GM23248 (cell line): ENCODE results near the gene YPEL5. TPM values are rescaled to one million over a fixed set of nuclear protein-coding genes. Genes with fewer than 3 reads are reported as not detected.

Experiments
- DNase-seq: peaks from one replicate; pipeline ENCODE4 v3.0.0-alpha.2; 2015
- H2AFZ ChIP-seq: fragments of 200-600 bp; sonication (generic); 2 replicates; pipeline ENCODE4 v1.6.1; 2016; ENCODE audit warnings: antibody characterized with exemption
- H3F3A ChIP-seq: fragments of 200-600 bp; sonication (generic); 2 replicates; pipeline ENCODE4 v1.6.1; 2016; ENCODE audit warnings: mild to moderate bottlenecking, antibody characterized with exemption, mixed run types; ENCODE audit not compliant: insufficient read depth
- H3K27ac ChIP-seq: fragments of 200-600 bp; sonication (generic); 2 replicates; pipeline ENCODE4 v1.5.1; 2016; ENCODE audit warnings: mild to moderate bottlenecking
- H3K27me3 ChIP-seq: fragments of 200-600 bp; sonication (generic); replicated peaks from 2 replicates; pipeline ENCODE4 v1.6.1; 2016; ENCODE audit warnings: mild to moderate bottlenecking; ENCODE audit not compliant: insufficient read depth
- H3K36me3 ChIP-seq: fragments of 200-600 bp; sonication (generic); 2 replicates; pipeline ENCODE4 v1.6.1; 2016; ENCODE audit warnings: low read depth, mild to moderate bottlenecking
- H3K4me1 ChIP-seq: fragments of 200-600 bp; sonication (generic); 2 replicates; pipeline ENCODE4 v1.6.1; 2016; ENCODE audit warnings: mild to moderate bottlenecking; ENCODE audit not compliant: insufficient read depth
- H3K4me2 ChIP-seq: fragments of 200-600 bp; sonication (generic); one replicate; pipeline ENCODE4 v1.6.1; 2016; ENCODE audit warnings: mild to moderate bottlenecking; ENCODE audit not compliant: unreplicated experiment
- H3K4me3 ChIP-seq: fragments of 200-600 bp; sonication (generic); 2 replicates; pipeline ENCODE4 v1.5.1; 2016; ENCODE audit warnings: mild to moderate bottlenecking
- H3K79me2 ChIP-seq: fragments of 200-600 bp; sonication (generic); 2 replicates; pipeline ENCODE4 v1.6.1; 2016; ENCODE audit warnings: mild to moderate bottlenecking; ENCODE audit not compliant: insufficient read depth
- H3K9ac ChIP-seq: fragments of 200-600 bp; sonication (generic); 2 replicates; pipeline ENCODE4 v1.6.1; 2016; ENCODE audit warnings: mild to moderate bottlenecking
- H3K9me2 ChIP-seq: fragments of 200-600 bp; sonication (generic); 2 replicates; pipeline ENCODE4 v1.6.1; 2016; ENCODE audit warnings: mixed run types, mild to moderate bottlenecking, moderate library complexity; ENCODE audit not compliant: insufficient read depth
- H3K9me3 ChIP-seq: fragments of 200-600 bp; sonication (generic); one replicate; pipeline ENCODE4 v1.6.1; 2017; ENCODE audit warnings: low read depth
- H4K20me1 ChIP-seq: fragments of 200-600 bp; sonication (generic); 2 replicates; pipeline ENCODE4 v1.6.0; 2016; ENCODE audit not compliant: insufficient read depth
- EZH2 ChIP-seq: fragments of 200-600 bp; sonication (generic); IDR thresholded peaks from 2 replicates; pipeline ENCODE4 v1.6.1; 2018; ENCODE audit warnings: antibody characterized with exemption, mild to moderate bottlenecking; ENCODE audit not compliant: insufficient read depth, poor library complexity, severe bottlenecking
- EZH2phosphoT487 ChIP-seq: fragments of 200-600 bp; sonication (generic); IDR thresholded peaks from 2 replicates; pipeline ENCODE4 v1.6.1; 2018; ENCODE audit warnings: antibody characterized with exemption, moderate library complexity, mild to moderate bottlenecking, low read depth; ENCODE audit not compliant: insufficient read depth
- WGBS, 2 experiments: methylation state at CpG; one replicate each; pipeline ENCODE4 v1.1.6; 2015 to 2017; ENCODE audit warnings: low lambda C conversion rate in 2 of 2, low coverage in 1 of 2; ENCODE audit errors: missing lambda C conversion rate in 2 of 2; 5-methylcytosine and 5-hydroxymethylcytosine counted together
- in situ Hi-C: fragments of 300-500 bp; cut with MboI; formaldehyde crosslinking; loops from 2 replicates; pipeline ENCODE4 v1.15.0; 2020
- polyA plus RNA-seq: library from polyadenylated mRNA; unstranded; fragments of >200 nt; fragmentation: Nextera tagmentation; extraction: Ambion mirVana; gene quantifications from 2 replicates; pipeline ENCODE4 v1.2.1, GENCODE V29; 2016
- total RNA-seq: library from RNA; depleted of rRNA; stranded (reverse); fragments of >200 nt; shearing (Covaris generic); gene quantifications from 2 replicates; pipeline ENCODE4 v1.2.3, GENCODE V29; 2014

YPEL5 gene
- total and polyA plus RNA-seq, 2 experiments from 2014 or later, result 101 to 128 TPM

DNA sequence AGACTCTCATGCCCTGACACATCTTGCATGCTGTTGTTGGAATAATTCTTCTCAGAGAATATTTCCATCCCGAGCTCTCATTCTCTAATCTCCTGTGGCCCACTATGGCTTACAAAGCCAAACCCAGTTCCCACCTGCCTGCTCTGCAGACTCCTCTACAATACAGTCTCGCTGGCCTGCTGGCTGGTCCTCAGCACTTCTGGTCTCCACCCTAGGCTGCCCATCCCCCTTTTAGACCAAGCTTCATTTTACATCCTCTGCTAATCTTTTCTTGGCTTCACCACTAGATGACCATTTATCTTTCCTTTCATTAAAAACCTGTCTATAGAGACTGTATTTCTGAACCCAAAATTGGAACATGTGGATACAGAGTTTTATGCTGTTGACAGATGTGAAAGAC lies 42.5 kb upstream of the YPEL5 start:
- in situ Hi-C loops, result no loop called here
- no peak overlapping the region for H3K4me3 ChIP-seq

DNA sequence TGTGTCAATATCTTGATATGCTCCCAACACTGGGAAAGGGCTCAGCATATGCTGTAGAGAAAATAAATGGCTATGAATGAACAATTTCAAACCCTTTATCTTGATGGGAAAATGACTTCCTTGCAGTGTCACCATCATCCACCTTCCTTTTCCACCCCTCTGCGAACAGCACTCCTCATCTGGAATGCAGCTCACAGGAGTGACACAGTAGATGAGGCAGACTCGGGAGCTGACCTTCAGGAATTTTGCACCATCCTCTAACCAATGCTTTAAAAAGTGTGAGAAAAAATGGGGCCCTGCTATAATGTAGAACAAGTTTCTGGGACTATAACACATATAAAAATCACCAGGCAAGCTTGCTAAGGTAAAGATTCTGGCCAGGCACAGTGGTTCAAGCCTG lies 41.3 kb upstream of the YPEL5 start:
- Histone ChIP-seq H3K27me3 (no peaks in the 10 kb centered on the region), H3K4me2 (no peak overlapping the region), H2AFZ (no peak overlapping the region), H3F3A (no peaks in the 10 kb centered on the region), H3K79me2 (no peaks in the 10 kb centered on the region), H3K9ac (no peak overlapping the region), H3K4me1 (no peaks in the 10 kb centered on the region), H3K4me3 (no peak overlapping the region), H3K9me2 (no peaks in the 10 kb centered on the region), H3K36me3 (no peaks in the 10 kb centered on the region), H3K9me3 (no peaks in the 10 kb centered on the region), H3K27ac (no peak overlapping the region), H4K20me1 (no peaks in the 10 kb centered on the region)
- DNase-seq, result peak; percentile 28
- WGBS, 2 experiments, result 51 to 53% methylated on average over 2 of the region's 2 CpGs
- TF ChIP-seq EZH2phosphoT487 (no peak), EZH2 (no peak)
- in situ Hi-C loops, result no loop called here

More for the DNA sequence above, 42.5 kb upstream of the YPEL5 start:
- H3K79me2 ChIP-seq, result no peaks in the 10 kb centered on the region
- H3K4me1 ChIP-seq, result no peaks in the 10 kb centered on the region
- TF ChIP-seq EZH2 (no peak), EZH2phosphoT487 (no peak)
- H3K4me2 ChIP-seq, result no peak overlapping the region
- no peaks in the 10 kb centered on the region for H3K9me3 ChIP-seq
- no peaks in the 10 kb centered on the region for H4K20me1 ChIP-seq
- no peak overlapping the region for H3K9ac ChIP-seq
- no peaks in the 10 kb centered on the region for H3K9me2 ChIP-seq
- 24 to 26% methylated on average over 2 of the region's 2 CpGs for WGBS, 2 experiments
- H3K27ac ChIP-seq, result no peak overlapping the region
- no peaks in the 10 kb centered on the region for H3K36me3 ChIP-seq
- H3F3A ChIP-seq, result no peaks in the 10 kb centered on the region
- H2AFZ ChIP-seq, result no peak overlapping the region
- no peak for DNase-seq
- H3K27me3 ChIP-seq, result no peaks in the 10 kb centered on the region

DNA sequence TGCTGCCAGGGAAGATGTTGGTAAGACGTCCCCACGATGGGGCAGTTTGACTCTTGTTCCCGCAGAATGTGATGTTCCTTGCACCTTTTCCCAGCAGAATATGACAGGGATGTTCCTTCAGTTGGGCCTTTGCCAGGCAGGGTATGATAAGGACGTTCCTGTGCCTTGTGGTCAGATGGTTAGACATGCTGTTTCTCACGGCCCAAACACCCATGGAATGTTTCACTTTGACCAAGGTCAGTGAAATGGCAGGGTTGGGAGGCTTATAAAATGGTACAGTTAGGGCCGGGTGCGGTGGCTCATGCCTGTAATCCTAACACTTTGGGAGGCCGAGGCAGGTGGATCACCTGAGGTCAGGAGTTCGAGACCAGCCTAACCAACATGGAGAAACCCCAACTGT lies 40.3 kb upstream of the YPEL5 start:
- 66 to 73% methylated on average over 9 of the region's 9 CpGs for WGBS, 2 experiments
- TF ChIP-seq EZH2phosphoT487 (no peak), EZH2 (no peak)
- H3K4me3 ChIP-seq, result no peak overlapping the region
- no peaks in the 10 kb centered on the region for H3K4me1 ChIP-seq
- no peaks in the 10 kb centered on the region for H3K27me3 ChIP-seq
- no peak overlapping the region for H2AFZ ChIP-seq
- no peak overlapping the region for H3K9ac ChIP-seq
- H3K4me2 ChIP-seq, result no peak overlapping the region
- no peak overlapping the region for H3K27ac ChIP-seq
- no peaks in the 10 kb centered on the region for H4K20me1 ChIP-seq
- no peaks in the 10 kb centered on the region for H3K79me2 ChIP-seq
- in situ Hi-C loops, result no loop called here
- no peaks in the 10 kb centered on the region for H3K9me2 ChIP-seq
- H3K36me3 ChIP-seq, result no peaks in the 10 kb centered on the region
- no peaks in the 10 kb centered on the region for H3K9me3 ChIP-seq
- DNase-seq, result peak; percentile 47
- H3F3A ChIP-seq, result no peaks in the 10 kb centered on the region

DNA sequence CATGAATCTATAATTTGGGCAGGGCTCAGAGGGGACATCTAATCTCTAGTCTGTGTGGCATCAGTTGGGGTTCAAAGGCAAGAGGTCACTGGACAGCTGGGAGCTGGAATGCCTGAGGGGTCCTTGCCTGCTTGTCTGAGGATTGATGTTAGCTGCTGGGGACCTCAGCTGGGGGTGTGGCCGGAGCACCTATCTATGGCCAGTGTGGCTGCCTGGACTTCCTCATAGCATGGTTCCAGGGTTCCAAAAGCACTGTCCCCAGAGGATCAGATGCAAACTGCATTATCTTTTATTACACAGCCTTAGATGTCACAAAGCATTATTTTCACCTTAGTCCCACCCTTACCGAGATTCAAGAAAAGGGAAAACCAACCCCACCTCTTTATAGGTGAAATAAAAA lies 38.6 kb upstream of the YPEL5 start:
- no peak overlapping the region for H2AFZ ChIP-seq
- WGBS, 2 experiments, result 94 to 100% methylated on average over 2 of the region's 2 CpGs

DNA sequence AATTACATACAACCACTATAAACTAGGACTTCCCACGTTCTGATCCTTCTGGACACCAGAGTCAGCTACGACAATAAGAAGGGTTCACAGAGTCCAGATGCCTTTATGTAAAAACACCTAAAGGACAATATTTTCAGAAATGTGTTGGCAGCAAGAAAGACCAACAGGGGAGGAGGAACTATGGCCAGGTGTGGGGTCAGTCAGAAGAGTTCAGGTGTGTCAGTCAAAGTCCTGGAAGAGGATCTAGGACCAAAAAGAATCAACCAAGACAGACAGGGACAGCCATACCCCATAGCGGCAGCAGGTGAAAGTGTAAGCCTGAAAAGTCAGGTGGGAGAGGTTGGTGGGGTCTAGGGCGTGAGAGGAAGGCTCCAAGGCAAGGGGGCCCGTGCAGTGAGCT lies 38.0 kb upstream of the YPEL5 start:
- Histone ChIP-seq H3K4me1 (peaks cover 8% of the 10 kb centered on the region), H3K4me3 (no peak overlapping the region), H3K27ac (no peak overlapping the region), H3F3A (peaks cover 10% of the 10 kb centered on the region), H3K4me2 (no peak overlapping the region), H3K9me2 (no peaks in the 10 kb centered on the region), H3K9ac (no peak overlapping the region), H2AFZ (no peak overlapping the region), H3K36me3 (no peaks in the 10 kb centered on the region), H3K27me3 (no peaks in the 10 kb centered on the region), H3K9me3 (no peaks in the 10 kb centered on the region), H4K20me1 (no peaks in the 10 kb centered on the region), H3K79me2 (no peaks in the 10 kb centered on the region)
- in situ Hi-C loops, result no loop called here
- DNase-seq, result no peak
- 77 to 79% methylated on average over 5 of the region's 5 CpGs for WGBS, 2 experiments
- TF ChIP-seq EZH2phosphoT487, result no peak
- no peak for TF ChIP-seq EZH2

More for the DNA sequence above, 38.6 kb upstream of the YPEL5 start:
- H3K27ac ChIP-seq, result no peak overlapping the region
- DNase-seq, result no peak
- no peak overlapping the region for H3K9ac ChIP-seq
- H3K79me2 ChIP-seq, result no peaks in the 10 kb centered on the region
- no peaks in the 10 kb centered on the region for H3K9me2 ChIP-seq
- no peak for TF ChIP-seq EZH2phosphoT487
- TF ChIP-seq EZH2, result no peak
- no peaks in the 10 kb centered on the region for H4K20me1 ChIP-seq
- in situ Hi-C loops, result no loop called here
- H3K9me3 ChIP-seq, result no peaks in the 10 kb centered on the region
- no peak overlapping the region for H3K4me2 ChIP-seq
- peaks cover 3% of the 10 kb centered on the region for H3K4me1 ChIP-seq
- no peaks in the 10 kb centered on the region for H3K36me3 ChIP-seq
- H3K27me3 ChIP-seq, result no peaks in the 10 kb centered on the region
- H3K4me3 ChIP-seq, result no peak overlapping the region
- H3F3A ChIP-seq, result 0 out of 2 replicates have a peak, but pooled peaks cover 3% of the 10 kb centered on the region
